Fibroblast of lung (primary cell): ENCODE measurements around the gene ITPA. TPM values are rescaled to one million over a fixed set of nuclear protein-coding genes. Genes with fewer than 3 reads are reported as not detected.

Experiments used
- DNase-seq, 2 donors: peaks; one replicate each; pipeline versions ENCODE4 v3.0.0 to v3.0.0-alpha.2; 2010; ENCODE audit warnings: low read depth in 2 of 2
- H2AFZ ChIP-seq: 2 replicates; pipeline ENCODE4 v1.5.1; 2012; ENCODE audit warnings: low read length, control low read depth, inconsistent platforms
- H3K27ac ChIP-seq: 2 replicates; pipeline ENCODE4 v1.5.1; 2011; ENCODE audit warnings: low read length, control low read depth; ENCODE audit not compliant: insufficient read depth
- H3K27me3 ChIP-seq: 2 replicates; pipeline ENCODE4 v1.5.1; 2011; ENCODE audit warnings: mild to moderate bottlenecking, low read length; ENCODE audit not compliant: control insufficient read depth, insufficient read depth
- H3K36me3 ChIP-seq: 2 replicates; pipeline ENCODE4 v1.5.1; 2011; ENCODE audit warnings: low read length; ENCODE audit not compliant: control insufficient read depth, insufficient read depth
- H3K4me1 ChIP-seq: 2 replicates; pipeline ENCODE4 v1.5.1; 2011; ENCODE audit warnings: low read length; ENCODE audit not compliant: control insufficient read depth, insufficient read depth; ENCODE audit errors: extremely low read depth
- H3K4me2 ChIP-seq: 2 replicates; pipeline ENCODE4 v1.5.1; 2011; ENCODE audit warnings: low read length, control low read depth; ENCODE audit not compliant: insufficient read depth; ENCODE audit errors: extremely low read depth
- H3K4me3 ChIP-seq, 4 experiments: fragments of 200-600 bp in 1 of 4; sonication (generic) in 1 of 4; replicated peaks in 1 of 4; 2 replicates each; pipeline ENCODE4 v1.5.1; 2011 to 2016; ENCODE audit warnings: low read length in 4 of 4, low read depth in 3 of 4, mild to moderate bottlenecking in 3 of 4, control low read depth in 2 of 4, inconsistent platforms in 1 of 4, mixed read lengths in 1 of 4; ENCODE audit not compliant: insufficient read depth in 1 of 4; ENCODE audit errors: control extremely low read depth in 1 of 4
- H3K79me2 ChIP-seq: 2 replicates; pipeline ENCODE4 v1.5.1; 2012; ENCODE audit warnings: mild to moderate bottlenecking, low read length, inconsistent platforms; ENCODE audit not compliant: control insufficient read depth, insufficient read depth
- H3K9ac ChIP-seq: 2 replicates; pipeline ENCODE4 v1.5.1; 2011; ENCODE audit warnings: mild to moderate bottlenecking, low read length, control low read depth; ENCODE audit not compliant: insufficient read depth
- H3K9me3 ChIP-seq: 2 replicates; pipeline ENCODE4 v1.5.1; 2012; ENCODE audit warnings: low read depth, low read length; ENCODE audit not compliant: control insufficient read depth, insufficient read depth
- H4K20me1 ChIP-seq: 2 replicates; pipeline ENCODE4 v1.5.1; 2011; ENCODE audit warnings: low read length; ENCODE audit not compliant: control insufficient read depth, insufficient read depth; ENCODE audit errors: extremely low read depth
- CTCF ChIP-seq, 2 donors: IDR thresholded peaks in 1 of 2; conservative IDR thresholded peaks in 1 of 2; 1 replicate in 1 of 2; 2 replicates in 1 of 2; pipeline ENCODE4 v1.5.1; 2011 to 2012; ENCODE audit warnings: low read length in 2 of 2, control low read depth in 1 of 2, inconsistent platforms in 1 of 2, low read depth in 1 of 2, mild to moderate bottlenecking in 1 of 2
- EZH2 ChIP-seq: IDR thresholded peaks from 2 replicates; pipeline ENCODE4 v1.5.1; 2012; ENCODE audit warnings: low read length, control low read depth, mild to moderate bottlenecking; ENCODE audit errors: missing control alignments
- polyA plus RNA-seq, 2 donors: library from polyadenylated mRNA; depleted of rRNA in 1 of 2; stranded (reverse) in 1 of 2; unstranded in 1 of 2; fragments of >200 nt; gene quantifications; 2 replicates each; pipeline ENCODE4 v1.2.1, GENCODE V29; 2011 to 2012; ENCODE audit warnings: missing spikeins in 1 of 2
- total RNA-seq: library from RNA; depleted of rRNA; stranded (reverse); fragments of >200 nt; gene quantifications from 2 replicates; pipeline ENCODE4 v1.2.1, GENCODE V29; 2014

ITPA gene
- total and polyA plus RNA-seq, 2 donors (not counting 1 experiment from before 2014, with no cell fraction given), result 21.3 to 32.2 TPM

- H3K27me3 ChIP-seq, result no peaks in the 10 kb centered on the region
- no peak overlapping the region for H3K4me3 ChIP-seq
- H4K20me1 ChIP-seq, result no peaks in the 10 kb centered on the region
- no peak overlapping the region for H3K27ac ChIP-seq
- H3K4me1 ChIP-seq, result no peaks in the 10 kb centered on the region
- no peak overlapping the region for H2AFZ ChIP-seq
- no peaks in the 10 kb centered on the region for H3K79me2 ChIP-seq
- DNase-seq, result no peak
- H3K36me3 ChIP-seq, result peaks cover 4% of the 10 kb centered on the region
- no peak overlapping the region for H3K9ac ChIP-seq
- no peak overlapping the region for H3K4me2 ChIP-seq
- no peak for TF ChIP-seq EZH2
- no peak for TF ChIP-seq CTCF (conservative IDR thresholded peaks at IDR 0.05 in 1 of 2, IDR thresholded peaks at IDR 0.05 in 1 of 2; ENCODE audit: low read depth in 1 of 2, low read length in 2 of 2)
- no peaks in the 10 kb centered on the region for H3K9me3 ChIP-seq
Observed at GRCh38 chr20:3224681-3225421, 15.6 kb downstream of the ITPA start.

GRCh38 chr20:3226093-3226492, 16.8 kb downstream of the ITPA start:
- Histone ChIP-seq H3K9ac (no peak overlapping the region), H3K27me3 (no peaks in the 10 kb centered on the region), H4K20me1 (no peaks in the 10 kb centered on the region), H3K79me2 (no peaks in the 10 kb centered on the region), H3K4me1 (no peaks in the 10 kb centered on the region), H2AFZ (no peak overlapping the region), H3K4me2 (no peak overlapping the region), H3K36me3 (peaks cover 1% of the 10 kb centered on the region), H3K4me3 (no peak overlapping the region), H3K9me3 (no peaks in the 10 kb centered on the region), H3K27ac (no peak overlapping the region)
- TF ChIP-seq EZH2, result no peak
- TF ChIP-seq CTCF (conservative IDR thresholded peaks at IDR 0.05 in 1 of 2, IDR thresholded peaks at IDR 0.05 in 1 of 2; ENCODE audit: low read depth in 1 of 2, low read length in 2 of 2), result no peak
- no peak for DNase-seq

GRCh38 chr20:3226864-3227263, 17.6 kb downstream of the ITPA start:
- Histone ChIP-seq H3K4me2 (no peak overlapping the region), H3K4me3 (no peak overlapping the region)

More at GRCh38 chr20:3226864-3227263, 17.6 kb downstream of the ITPA start:
- no peak overlapping the region for H3K9ac ChIP-seq
- no peaks in the 10 kb centered on the region for H3K4me1 ChIP-seq
- TF ChIP-seq EZH2 (no peak), CTCF (conservative IDR thresholded peaks at IDR 0.05 in 1 of 2, IDR thresholded peaks at IDR 0.05 in 1 of 2; ENCODE audit: low read depth in 1 of 2, low read length in 2 of 2) (no peak)
- H3K27ac ChIP-seq, result no peak overlapping the region
- DNase-seq, result no peak
- H4K20me1 ChIP-seq, result no peaks in the 10 kb centered on the region
- no peaks in the 10 kb centered on the region for H3K79me2 ChIP-seq
- H3K36me3 ChIP-seq, result peaks cover 1% of the 10 kb centered on the region
- H3K27me3 ChIP-seq, result no peaks in the 10 kb centered on the region
- no peak overlapping the region for H2AFZ ChIP-seq
- H3K9me3 ChIP-seq, result no peaks in the 10 kb centered on the region
